ENCODE data around the gene GRAMD1A.
"Not testable (repeated sequence)": the region's sequence is repeated elsewhere in the genome, so short reads cannot be mapped to it uniquely, and the experiment has no call there.

The GRAMD1A gene

GRCh38 chr19:35000647-35001501 lies 751 bp downstream of the GRAMD1A start:
- peaks cover 0 to 19% (median 3%) of the 10 kb centered on the region in 3 donors for H3K36me3 ChIP-seq
- no peak for DNase-seq
- H3K4me1 ChIP-seq: peaks cover 0 to 44% (median 29%) of the 10 kb centered on the region in 4 donors
- H3K27ac ChIP-seq: peak overlapping the region; percentile 89 to 99
- no peaks in the 10 kb centered on the region for H3K27me3 ChIP-seq
- H3K4me3 ChIP-seq: peak overlapping the region; percentile 98 to 99
- H3K9me3 ChIP-seq: no peaks in the 10 kb centered on the region
- intact Hi-C loops (cut with DNase I; ENCODE audit: low total_unique reads): no loop called here
- TF ChIP-seq CTCF (IDR thresholded peaks at IDR 0.05): no peak

- H3K4me3 ChIP-seq: peak overlapping the region in 1 of 2 donors; percentile 99
- intact Hi-C loops (cut with DNase I; ENCODE audit: low total_unique reads): no loop called here
- peak overlapping the region in 1 of 2 donors; percentile 89 for H3K27ac ChIP-seq
- no peaks in the 10 kb centered on the region for H3K27me3 ChIP-seq
- TF ChIP-seq CTCF (IDR thresholded peaks at IDR 0.05): no peak
- H3K9me3 ChIP-seq: no peaks in the 10 kb centered on the region
- no peak for DNase-seq
- H3K4me1 ChIP-seq: peaks cover 0 to 44% (median 29%) of the 10 kb centered on the region in 4 donors
- H3K36me3 ChIP-seq: peaks cover 0 to 28% (median 5%) of the 10 kb centered on the region in 3 donors
These were observed 2.0 kb downstream of the GRAMD1A start for GRCh38 chr19:35002037-35002535.

GRCh38 chr19:35004517-35005255 lies 4.6 kb downstream of the GRAMD1A start:
- Histone ChIP-seq H3K9me3 (no peaks in the 10 kb centered on the region), H3K36me3 (peaks cover 2 to 38% (median 14%) of the 10 kb centered on the region in 3 donors), H3K27me3 (no peaks in the 10 kb centered on the region), H3K4me1 (peaks cover 0 to 35% (median 20%) of the 10 kb centered on the region in 4 donors), H3K27ac (no peak overlapping the region), H3K4me3 (no peak overlapping the region)
- DNase-seq: no peak
- intact Hi-C loops (cut with DNase I; ENCODE audit: low total_unique reads): no loop called here
- no peak for TF ChIP-seq CTCF (IDR thresholded peaks at IDR 0.05)

GRCh38 chr19:35005256-35005977 lies 5.3 kb downstream of the GRAMD1A start:
- Histone ChIP-seq H3K4me1 (peaks cover 0 to 35% (median 20%) of the 10 kb centered on the region in 4 donors), H3K9me3 (no peaks in the 10 kb centered on the region), H3K36me3 (peaks cover 9 to 45% (median 22%) of the 10 kb centered on the region in 3 donors), H3K27me3 (no peaks in the 10 kb centered on the region), H3K27ac (no peak overlapping the region), H3K4me3 (no peak overlapping the region)
- intact Hi-C loops (cut with DNase I; ENCODE audit: low total_unique reads): no loop called here
- no peak for TF ChIP-seq CTCF (IDR thresholded peaks at IDR 0.05)
- no peak for DNase-seq

- H3K4me3 ChIP-seq; intact Hi-C loops (cut with DNase I; ENCODE audit: low total_unique reads); H3K27me3 ChIP-seq; H3K9me3 ChIP-seq; H3K27ac ChIP-seq; DNase-seq: not testable (repeated sequence)
- Histone ChIP-seq H3K4me1 (peaks cover 0 to 35% (median 19%) of the 10 kb centered on the region in 4 donors), H3K36me3 (peaks cover 12 to 51% (median 26%) of the 10 kb centered on the region in 3 donors)
These were observed 5.9 kb downstream of the GRAMD1A start for GRCh38 chr19:35006007-35006341.

Measured in tibial artery (tissue), 4 donors.